ENCODE measurements around the gene ANKH. TPM values are rescaled to one million over a fixed set of nuclear protein-coding genes. Genes with fewer than 3 reads are reported as not detected.
"Not testable (repeated sequence)": the region's sequence is repeated elsewhere in the genome, so short reads cannot be mapped to it uniquely, and the experiment has no call there.

ANKH gene
- total and polyA plus RNA-seq, 8 donors = 6.6 to 57.5 (median 10.6) TPM

DNA sequence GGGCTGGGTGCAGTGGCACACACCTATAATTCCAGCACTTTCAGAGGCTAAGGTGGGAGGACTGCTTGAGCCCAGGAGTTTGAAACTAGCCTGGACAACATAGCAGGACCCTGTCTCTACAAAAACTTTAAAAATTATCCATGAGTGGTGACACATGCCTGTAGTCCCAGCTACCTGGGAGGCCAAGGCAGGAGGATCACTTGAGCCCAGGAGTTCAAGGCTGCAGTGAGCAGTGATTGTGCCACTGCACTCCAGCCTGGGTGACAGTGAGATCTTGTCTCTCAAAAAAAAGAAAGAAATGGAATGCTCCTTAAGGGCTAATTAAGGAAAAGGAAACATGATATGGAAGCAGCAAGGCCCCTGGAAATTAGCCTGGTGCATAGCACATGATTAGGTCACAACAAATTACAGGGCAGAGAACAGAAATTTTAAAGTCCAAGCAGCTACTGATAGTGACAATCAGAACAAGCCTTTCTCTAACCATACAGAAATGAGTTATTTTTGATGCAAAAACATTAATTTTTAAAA, 19.5 kb downstream of the ANKH start:
- Histone ChIP-seq H3K4me3 (no peak overlapping the region), H3K9me3 (no peaks in the 10 kb centered on the region), H3K27me3 (no peaks in the 10 kb centered on the region), H3K4me1 (no peaks in the 10 kb centered on the region), H3K27ac (no peak overlapping the region), H3K36me3 (no peaks in the 10 kb centered on the region)
- DNase-seq (no peak), ATAC-seq (no peak)
- TF ChIP-seq, protein P1, sequence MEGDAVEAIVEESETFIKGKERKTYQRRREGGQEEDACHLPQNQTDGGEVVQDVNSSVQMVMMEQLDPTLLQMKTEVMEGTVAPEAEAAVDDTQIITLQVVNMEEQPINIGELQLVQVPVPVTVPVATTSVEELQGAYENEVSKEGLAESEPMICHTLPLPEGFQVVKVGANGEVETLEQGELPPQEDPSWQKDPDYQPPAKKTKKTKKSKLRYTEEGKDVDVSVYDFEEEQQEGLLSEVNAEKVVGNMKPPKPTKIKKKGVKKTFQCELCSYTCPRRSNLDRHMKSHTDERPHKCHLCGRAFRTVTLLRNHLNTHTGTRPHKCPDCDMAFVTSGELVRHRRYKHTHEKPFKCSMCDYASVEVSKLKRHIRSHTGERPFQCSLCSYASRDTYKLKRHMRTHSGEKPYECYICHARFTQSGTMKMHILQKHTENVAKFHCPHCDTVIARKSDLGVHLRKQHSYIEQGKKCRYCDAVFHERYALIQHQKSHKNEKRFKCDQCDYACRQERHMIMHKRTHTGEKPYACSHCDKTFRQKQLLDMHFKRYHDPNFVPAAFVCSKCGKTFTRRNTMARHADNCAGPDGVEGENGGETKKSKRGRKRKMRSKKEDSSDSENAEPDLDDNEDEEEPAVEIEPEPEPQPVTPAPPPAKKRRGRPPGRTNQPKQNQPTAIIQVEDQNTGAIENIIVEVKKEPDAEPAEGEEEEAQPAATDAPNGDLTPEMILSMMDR (IDR thresholded peaks at IDR 0.05) = no peak
- intact Hi-C loops (cut with DNase I) = no loop called here

DNA sequence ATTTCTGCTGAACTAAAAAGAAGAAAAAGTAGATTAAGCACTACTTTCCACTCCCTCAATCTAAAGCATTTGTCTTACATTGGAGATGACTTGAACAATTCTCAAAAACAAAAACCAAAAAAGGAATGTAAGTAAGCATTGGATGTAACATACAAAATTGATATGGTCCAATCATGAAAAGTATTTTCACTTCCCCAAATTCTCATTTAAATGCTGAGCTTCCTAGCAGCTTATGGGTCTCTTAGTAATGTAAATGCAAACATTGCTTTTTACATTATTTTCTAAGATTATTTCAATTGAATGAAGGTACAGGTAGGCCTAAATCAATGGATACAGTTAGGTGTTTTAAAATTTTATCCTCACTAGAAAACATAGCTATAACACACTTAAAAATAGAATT, 20.0 kb downstream of the ANKH start:
- no peak overlapping the region for H3K27ac ChIP-seq
- TF ChIP-seq, protein P1 (IDR thresholded peaks at IDR 0.05) = no peak
- ATAC-seq (no peak), DNase-seq (no peak)
- no peaks in the 10 kb centered on the region for H3K36me3 ChIP-seq
- no peaks in the 10 kb centered on the region for H3K27me3 ChIP-seq
- no peaks in the 10 kb centered on the region for H3K4me1 ChIP-seq
- H3K9me3 ChIP-seq = no peaks in the 10 kb centered on the region
- no peak overlapping the region for H3K4me3 ChIP-seq
- intact Hi-C loops (cut with DNase I) = no loop called here

DNA sequence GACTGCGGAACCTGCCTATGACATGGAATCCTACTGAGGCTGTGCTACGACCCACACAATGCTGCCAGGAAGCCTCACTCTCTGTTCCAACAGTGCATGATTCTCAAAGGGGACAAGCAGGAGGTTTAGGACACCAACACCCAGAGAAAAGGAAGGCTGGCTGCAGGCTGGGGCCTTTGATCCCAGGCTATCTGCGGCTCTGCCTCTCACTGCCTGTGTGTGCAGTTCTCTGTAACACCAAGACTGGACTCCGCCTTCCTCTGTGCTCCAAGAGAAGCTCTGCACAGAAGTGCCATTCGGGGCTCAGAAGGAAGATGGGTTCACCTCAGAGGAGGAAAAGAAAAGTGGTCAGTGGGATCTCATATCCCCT, 20.5 kb downstream of the ANKH start:
- H3K4me3 ChIP-seq = no peak overlapping the region
- no peak overlapping the region for H3K27ac ChIP-seq
- H3K36me3 ChIP-seq = no peaks in the 10 kb centered on the region
- ATAC-seq (no peak), DNase-seq (no peak)
- intact Hi-C loops (cut with DNase I) = no loop called here
- no peaks in the 10 kb centered on the region for H3K4me1 ChIP-seq
- no peaks in the 10 kb centered on the region for H3K9me3 ChIP-seq
- H3K27me3 ChIP-seq = no peaks in the 10 kb centered on the region
- TF ChIP-seq, protein P1 (IDR thresholded peaks at IDR 0.05) = no peak

DNA sequence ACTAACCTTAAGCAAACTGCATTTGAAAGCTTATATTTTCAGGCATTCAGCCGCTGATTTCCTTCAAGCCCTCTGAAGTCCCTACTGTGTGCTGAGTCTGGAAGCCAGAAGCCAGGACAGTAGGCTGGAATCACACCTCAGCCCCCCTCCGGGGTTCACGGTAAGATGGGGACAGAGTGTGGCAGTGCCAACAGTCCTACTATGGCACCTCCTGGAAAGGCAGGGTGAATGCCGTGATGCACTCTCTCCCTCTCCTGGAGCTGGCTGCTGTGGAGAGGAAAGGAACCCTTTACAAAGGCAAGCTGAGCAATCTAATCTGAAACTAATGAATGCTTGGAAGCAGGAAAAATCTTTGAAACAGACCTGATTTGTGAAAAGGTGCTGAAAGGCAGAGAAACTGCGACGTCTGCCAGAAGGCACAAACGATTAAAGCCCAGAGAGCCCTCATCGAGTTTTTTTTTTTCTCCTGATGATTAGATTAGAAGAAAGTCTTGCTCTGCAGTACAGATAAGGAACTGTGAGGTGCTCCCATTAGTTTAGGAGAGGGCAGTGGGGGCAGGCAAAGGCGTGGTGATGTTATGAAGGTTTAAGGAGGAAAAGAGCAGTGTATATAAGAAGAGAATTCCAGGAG, 21.0 kb downstream of the ANKH start:
- Histone ChIP-seq H3K27me3 (no peaks in the 10 kb centered on the region), H3K36me3 (no peaks in the 10 kb centered on the region), H3K4me3 (no peak overlapping the region), H3K27ac (no peak overlapping the region), H3K9me3 (no peaks in the 10 kb centered on the region), H3K4me1 (no peaks in the 10 kb centered on the region)
- TF ChIP-seq, protein P1 (IDR thresholded peaks at IDR 0.05) = no peak
- no peak for ATAC-seq
- intact Hi-C loops (cut with DNase I) = no loop called here
- DNase-seq = no peak

DNA sequence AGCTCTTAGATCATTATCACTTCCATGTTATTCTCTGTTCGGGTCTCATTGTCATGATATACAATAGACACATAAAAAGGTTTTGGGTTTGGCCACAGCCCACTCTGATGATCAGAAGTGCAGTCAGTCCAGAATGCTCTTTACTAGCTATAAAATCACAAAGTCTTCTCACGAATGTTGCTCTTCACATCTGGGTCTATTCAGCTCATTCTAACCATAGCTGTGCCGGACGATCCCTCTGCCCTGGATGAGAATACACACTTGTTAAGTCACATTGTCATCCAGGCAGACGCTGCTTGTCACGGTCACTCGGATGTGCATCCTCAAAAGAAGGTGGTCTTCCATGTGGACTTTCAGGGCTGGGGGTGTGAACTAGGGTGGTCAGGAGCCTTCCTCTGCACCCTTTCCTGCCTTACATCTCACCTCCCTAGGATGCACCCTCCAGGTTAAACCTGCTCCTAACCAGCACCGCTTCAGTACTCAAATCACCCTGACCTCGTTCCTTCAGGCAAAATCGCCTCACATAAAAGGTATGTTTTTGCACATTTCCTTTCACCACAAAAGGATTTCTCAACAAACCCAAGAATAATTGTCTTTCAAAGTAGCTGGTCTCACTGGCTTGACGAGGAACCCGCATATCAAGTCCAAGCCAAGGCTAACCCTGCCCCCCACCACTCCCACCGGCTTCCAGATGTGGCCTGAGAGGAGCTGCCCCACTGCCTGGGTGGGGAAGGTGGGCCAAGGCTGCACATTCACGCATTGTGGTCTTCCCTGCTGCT, 21.9 kb downstream of the ANKH start:
- intact Hi-C loops (cut with DNase I) = no loop called here
- DNase-seq = no peak
- no peak overlapping the region for H3K4me3 ChIP-seq

DNA sequence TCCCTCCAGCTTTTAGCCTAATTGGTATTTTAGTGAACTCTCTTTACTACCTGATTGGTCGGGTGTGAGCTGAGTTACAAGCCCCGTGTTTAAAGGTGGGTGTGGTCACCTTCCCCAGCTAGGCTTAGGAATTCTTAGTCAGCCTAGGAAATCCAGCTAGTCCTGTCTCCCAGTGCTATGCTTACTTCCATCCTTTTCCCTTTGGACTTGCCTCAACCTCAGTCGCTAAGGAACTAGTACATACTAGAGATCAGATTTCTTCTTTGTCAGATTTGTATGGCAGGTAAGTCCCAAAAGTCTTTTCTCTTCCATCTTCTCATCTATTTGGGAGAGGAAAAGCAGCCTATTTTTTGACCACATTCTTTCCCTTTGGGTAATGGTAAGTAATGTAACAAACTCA, 22.6 kb downstream of the ANKH start:
- intact Hi-C loops (cut with DNase I); H3K4me3 ChIP-seq; H3K4me1 ChIP-seq; H3K27ac ChIP-seq; ATAC-seq; H3K36me3 ChIP-seq; DNase-seq; H3K27me3 ChIP-seq; H3K9me3 ChIP-seq: not testable (repeated sequence)

More for the DNA sequence above, 21.9 kb downstream of the ANKH start:
- Histone ChIP-seq H3K27me3 (no peaks in the 10 kb centered on the region), H3K4me1 (no peaks in the 10 kb centered on the region), H3K9me3 (no peaks in the 10 kb centered on the region), H3K36me3 (no peaks in the 10 kb centered on the region), H3K27ac (no peak overlapping the region)
- TF ChIP-seq, protein P1 (IDR thresholded peaks at IDR 0.05) = no peak
- no peak for ATAC-seq

All from left lung (tissue), 10 donors.